Colon (tissue), 2 donors: ENCODE data around the gene MPG.

Experiments used
- FAIRE-seq: peaks from 2 replicates; lab custom pipeline; 2012; peaks lifted over from hg19 to GRCh38; lab: Jason Lieb, UNC
- donor health status: control.
- donor health status: control.

The MPG gene

DNA sequence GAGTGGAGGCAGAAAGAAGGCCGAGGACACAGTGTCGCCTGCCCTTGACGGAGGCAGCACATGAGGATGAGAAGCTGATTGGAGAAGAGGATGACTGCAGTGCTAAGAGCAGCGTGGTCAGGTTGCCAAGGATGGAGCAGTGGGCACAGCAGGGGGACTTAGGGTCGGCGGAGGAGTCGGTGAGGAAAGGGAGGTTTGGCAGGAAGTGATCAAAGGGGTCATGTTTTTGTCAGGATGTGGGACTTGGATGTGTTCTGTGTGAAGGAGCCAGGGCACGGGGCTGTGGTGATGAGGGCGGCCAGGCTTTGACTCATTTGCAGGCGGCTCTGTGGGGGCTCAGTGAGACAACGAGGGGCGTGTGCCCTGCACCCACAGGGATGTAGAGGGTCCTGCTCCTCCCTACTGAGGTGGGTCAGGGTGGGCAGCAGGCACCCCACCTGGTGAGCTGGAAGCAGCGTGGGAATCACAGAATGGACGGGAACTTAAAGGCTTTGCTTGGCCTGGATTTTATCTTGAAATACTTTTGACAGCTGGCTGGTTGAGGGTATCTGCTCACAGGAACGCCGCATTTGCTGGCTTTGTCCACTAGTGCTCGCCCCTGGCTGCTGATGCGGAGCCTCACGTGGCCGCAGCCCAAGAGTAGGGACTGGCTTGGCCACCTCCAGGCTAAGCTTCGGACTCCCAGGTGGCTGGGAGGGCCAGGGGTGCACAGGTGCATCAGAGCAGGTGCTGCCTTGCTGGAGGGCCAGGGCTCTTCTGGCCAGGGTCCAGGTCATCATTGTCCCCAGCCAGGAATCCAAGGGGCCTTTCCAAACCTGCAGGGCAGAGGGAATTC, 6.0 kb downstream of the MPG start:
- no peak for FAIRE-seq

DNA sequence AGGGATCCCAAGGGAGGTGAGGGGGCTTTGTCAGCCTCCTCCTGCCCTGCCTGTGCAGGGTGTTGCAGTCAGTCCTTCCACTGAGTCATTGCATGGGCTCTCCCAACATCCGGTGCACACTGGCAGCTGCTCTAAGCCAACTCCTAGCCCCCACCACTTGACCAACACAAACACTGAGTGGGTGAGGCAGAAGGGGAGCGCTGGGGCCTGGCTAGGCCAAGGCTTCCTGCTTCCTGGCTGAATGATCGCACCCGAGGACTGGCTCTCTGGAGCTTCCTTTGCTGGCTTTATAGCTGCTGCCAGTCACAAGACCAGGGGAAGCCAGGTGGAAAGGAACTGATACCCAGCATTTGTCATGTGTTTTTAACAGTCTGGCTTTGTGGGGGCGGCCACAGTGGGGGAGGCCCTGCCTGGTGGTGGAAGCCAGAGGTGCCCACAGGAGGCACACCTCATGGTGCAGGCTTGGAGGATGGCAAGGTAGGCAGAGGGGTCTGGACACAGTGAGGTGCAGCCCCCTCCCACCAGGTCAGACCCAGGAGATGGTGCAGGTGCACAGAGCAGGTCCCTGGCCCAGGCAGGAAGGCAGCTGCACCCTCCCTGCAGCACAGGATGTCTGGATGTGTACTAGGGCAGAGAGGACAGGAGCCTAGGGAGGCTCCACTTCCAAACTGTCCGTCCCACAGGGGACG, 6.8 kb downstream of the MPG start:
- no peak for FAIRE-seq

DNA sequence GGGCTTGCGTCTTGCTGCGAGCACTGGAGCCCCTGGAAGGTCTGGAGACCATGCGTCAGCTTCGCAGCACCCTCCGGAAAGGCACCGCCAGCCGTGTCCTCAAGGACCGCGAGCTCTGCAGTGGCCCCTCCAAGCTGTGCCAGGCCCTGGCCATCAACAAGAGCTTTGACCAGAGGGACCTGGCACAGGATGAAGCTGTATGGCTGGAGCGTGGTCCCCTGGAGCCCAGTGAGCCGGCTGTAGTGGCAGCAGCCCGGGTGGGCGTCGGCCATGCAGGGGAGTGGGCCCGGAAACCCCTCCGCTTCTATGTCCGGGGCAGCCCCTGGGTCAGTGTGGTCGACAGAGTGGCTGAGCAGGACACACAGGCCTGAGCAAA, 7.4 kb downstream of the MPG start:
- FAIRE-seq, result no peak

DNA sequence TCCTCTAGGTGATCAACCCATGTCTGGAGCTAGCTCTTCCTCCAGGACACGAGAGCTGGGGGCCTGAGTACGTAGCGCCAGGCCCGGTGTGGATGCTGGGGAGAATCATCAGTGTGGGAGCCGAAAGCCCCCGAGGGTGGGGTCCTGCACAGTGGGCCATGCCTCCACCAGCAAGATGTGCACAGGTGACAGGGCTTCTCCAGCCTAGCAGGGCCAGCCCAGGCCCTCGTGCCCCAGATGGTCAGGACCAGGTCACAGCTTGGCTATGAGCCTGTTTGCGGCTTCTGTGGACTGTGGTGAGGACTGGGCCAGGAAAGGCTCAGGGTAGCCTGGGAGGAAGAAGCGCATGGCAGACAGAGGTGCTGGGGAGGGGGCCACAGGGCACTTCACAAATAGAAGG, 7.8 kb downstream of the MPG start:
- FAIRE-seq, result no peak

DNA sequence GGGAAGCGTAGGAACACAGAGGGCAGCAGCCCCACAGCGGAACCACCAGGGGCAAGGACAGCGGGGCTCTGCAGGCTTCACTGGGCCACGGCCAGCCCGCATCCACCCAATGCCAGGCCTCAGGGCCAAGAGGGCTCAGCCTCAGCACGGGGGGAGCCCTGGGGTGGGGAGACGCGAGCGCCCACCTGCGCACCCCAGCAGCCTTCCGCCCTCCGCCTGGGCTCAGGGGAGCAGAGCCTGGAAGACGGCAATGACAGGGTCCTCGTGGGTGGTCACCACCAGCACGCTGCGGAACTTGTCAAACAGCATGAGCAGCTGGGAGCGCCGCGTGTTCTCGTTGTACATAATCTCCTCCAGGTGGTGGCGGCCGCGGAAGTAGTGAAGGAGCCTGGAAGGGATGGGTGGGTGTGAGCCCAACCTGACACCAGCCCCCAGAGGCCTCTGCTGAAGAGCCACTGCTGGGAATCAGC, 8.5 kb downstream of the MPG start:
- FAIRE-seq, result no peak

DNA sequence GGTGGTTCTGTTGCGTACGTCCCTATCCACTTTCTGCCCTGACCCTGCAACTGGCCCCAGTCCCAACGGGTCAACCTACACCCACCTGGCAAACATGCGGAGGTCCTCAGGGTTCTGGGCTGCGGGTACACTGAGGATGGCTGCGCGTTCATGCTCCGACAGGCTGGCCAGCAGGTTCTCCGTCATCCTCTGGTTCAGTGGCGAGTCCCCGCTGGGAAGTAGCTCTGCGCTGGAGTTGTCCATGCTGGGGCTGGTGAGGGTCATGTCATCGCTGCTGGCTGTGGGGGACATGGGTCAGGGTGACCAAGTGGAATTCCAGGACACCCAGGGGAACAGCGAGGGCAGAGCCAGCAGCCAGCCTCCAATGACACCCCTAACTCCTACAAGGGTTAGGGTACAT, 10.6 kb downstream of the MPG start:
- FAIRE-seq, result no peak

DNA sequence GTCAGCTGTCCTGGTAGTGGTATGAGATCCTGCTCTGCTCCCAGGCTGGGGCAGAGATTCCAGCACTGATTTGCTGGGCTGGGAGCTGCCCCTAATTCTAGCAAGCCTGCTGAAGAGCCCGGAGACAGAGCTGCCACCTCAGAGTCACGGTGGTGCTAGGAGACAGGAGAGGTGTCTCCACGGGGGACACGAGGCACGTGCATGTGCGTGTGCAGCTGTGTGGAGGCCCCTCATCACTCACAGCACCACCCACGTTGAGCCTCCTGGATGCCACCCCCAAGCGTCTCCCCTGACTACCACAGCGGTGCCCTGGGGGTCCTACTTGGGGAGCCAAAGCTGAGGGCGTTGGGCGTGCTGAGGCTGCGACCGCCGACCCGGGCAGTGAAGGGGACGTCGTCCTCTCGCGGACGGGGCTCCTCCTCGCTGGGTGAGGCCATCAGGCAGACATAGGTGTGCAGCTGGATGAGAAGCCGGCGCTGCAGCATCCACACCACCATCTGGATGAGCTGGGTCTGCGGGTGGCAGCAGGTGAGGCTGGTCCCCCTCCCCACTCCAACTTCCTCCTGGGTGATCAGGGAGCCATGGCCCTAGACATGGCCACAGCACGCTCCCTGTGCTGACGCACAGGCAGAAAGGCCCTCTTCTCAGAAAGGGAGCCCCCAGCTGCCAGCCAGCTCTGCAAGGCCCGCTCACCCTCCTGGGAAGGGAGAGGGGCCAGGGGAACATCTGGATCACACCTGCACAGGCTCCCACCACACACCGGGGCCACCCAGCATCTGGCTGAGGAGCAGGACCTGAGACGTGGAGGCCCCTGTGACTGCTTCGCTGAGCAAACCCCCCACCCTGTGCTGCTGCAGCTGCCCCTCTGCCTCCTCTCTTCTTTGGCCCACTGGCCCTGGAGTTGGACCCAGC, 11.6 kb downstream of the MPG start:
- FAIRE-seq, result no peak

GRCh38 chr16:91484-91883, 13.5 kb downstream of the MPG start:
- no peak for FAIRE-seq

GRCh38 chr16:92431-93339, 14.7 kb downstream of the MPG start:
- no peak for FAIRE-seq

DNA sequence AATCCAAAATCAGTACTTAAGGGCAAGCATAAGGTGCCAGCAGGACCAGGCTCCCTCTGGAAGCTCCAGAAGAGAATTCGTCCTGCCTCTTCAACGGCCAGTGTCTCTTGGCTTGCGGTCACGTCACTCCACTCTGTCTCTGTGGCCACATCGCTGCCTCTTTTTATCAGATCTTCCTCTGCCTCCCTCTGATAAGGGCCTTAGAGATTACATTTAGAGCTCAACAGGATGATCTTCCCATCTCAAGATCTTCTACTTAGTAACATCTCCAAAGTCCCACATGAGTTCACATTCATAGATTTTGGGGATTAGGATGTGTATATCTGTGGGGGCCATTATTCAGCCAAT, 16.9 kb downstream of the MPG start:
- no peak for FAIRE-seq

- FAIRE-seq, result no peak
These were observed 18.9 kb downstream of the MPG start for GRCh38 chr16:96935-97381.

- FAIRE-seq, result no peak
These were observed 19.8 kb downstream of the MPG start for GRCh38 chr16:97822-98221.

GRCh38 chr16:100989-101388, 23.0 kb downstream of the MPG start:
- no peak for FAIRE-seq

DNA sequence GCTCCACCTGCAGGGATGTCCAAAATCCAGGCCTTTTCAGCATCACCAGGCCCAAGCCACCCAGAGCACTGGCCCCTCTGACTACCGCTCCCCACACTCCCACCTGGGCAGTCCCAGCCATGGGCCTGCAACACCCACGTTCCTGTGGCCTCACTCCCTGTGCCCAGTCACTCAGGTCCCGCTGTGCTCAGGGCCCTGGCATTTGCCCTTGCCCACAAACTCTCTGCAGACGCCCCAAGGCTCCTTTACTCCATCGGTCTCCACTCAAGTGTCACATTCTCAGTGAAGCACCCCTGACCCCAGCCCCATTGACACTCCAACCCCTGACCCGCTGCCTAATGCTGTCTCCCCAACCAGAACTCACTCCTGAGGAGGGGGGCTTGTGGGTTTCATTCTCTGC, 23.6 kb downstream of the MPG start:
- no peak for FAIRE-seq

DNA sequence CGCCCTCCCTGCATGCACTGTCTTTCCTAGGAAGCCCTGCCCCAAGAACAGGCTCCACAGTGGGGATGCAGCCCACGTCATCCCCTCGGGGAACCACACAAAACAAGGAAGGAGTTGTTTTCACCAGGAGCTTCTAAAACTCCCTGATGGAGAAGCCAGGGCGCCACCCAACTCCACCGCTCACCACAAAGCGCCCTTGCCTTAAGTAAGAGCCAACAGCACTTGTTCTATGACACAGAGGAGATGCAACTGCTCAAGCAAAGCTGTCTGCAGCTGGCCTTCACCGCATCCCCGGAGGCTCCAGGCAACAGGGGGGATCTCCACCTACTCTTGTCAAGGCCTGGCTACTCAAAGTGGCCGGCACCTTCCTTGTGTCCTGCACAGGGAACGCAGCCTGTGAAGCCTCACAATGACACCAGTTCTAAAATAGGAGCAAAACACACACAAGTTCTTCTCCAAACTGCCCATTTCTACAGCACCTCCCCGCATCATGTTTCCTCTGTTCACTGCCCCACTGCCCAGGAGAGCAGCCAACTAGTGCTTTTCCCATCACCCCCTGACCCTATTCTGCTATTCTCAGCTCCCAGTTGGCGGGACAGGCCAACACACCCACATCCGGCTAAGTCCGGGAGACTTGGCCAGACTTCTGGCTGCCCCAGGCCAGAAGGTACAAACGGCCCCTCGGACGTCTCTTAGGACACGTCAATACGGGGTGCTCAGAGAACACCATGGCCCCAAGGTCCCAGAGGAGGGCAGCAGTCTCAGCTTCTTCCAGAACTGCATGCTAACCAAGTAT, 24.2 kb downstream of the MPG start:
- no peak for FAIRE-seq

DNA sequence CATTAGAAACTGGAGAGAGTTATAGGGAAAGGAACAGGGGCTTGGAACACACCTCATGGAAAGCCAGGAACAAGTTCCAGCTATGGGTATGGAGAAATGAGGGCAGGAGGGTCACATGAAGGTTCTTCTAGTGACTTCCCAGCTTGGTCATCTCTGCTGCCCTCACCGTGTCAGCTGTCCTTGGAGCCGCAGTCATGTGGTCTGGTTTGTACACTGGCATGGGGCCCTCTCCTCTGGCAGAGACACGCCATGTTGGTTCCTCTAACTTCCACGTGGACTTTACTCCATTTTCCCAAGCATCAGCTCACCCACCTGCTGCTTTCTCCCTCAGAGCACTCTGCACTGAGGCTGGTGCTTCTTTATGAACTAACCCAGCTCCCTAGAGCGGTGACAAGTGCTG, 26.3 kb downstream of the MPG start:
- no peak for FAIRE-seq

GRCh38 chr16:104928-105327, 26.9 kb downstream of the MPG start:
- FAIRE-seq, result no peak

DNA sequence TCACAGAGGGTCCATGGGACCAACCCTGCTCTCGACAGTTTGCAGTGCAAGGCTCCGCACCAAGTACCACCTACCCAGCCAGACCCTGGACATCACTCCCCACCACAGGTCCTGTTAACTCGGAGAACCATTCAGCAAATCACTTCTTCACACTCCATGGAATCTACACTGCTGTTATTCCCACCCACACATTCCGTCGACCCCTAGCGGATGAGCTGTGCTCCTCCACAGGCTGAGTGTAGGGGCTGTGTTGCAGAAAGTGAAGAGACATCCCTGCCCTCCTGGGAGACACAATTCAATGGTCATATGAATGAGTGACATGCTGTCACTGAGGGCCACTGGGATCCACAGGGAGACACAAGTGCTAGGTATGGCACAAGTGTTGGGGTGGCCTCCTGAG, 27.5 kb downstream of the MPG start:
- FAIRE-seq, result no peak

DNA sequence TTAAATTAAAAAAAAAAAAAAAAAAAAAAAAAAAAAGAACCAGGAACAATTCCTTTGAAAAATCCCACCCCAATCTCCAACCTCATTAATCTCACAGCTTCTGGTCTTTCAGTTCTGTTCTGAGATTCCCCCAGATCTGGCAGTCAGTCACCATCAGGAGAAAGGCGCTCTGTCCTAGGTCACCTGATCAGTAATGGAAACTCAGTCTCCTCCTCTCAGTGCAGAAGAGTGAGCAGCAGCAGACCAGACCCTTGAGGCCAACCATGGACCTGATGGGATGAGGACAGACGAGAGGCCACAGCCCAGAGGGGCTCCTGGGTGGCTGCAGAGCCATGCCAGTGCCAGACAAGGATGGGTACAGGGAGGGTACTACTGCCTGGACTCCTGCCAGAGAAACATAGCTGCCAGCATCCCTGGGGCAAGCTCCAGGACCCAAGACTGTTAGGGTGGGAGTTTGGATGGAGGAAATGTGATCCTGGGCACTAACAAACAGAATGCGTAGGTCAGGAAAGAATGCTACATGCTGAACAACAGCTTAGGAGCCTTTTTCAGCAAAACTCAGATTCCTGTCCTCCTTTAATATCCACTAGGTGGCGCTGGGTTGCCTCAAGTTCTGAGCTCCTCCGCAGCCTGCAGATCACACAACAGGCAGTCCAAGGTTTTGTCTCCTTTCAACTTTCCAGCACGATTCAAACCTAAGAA, 28.7 kb downstream of the MPG start:
- no peak for FAIRE-seq

DNA sequence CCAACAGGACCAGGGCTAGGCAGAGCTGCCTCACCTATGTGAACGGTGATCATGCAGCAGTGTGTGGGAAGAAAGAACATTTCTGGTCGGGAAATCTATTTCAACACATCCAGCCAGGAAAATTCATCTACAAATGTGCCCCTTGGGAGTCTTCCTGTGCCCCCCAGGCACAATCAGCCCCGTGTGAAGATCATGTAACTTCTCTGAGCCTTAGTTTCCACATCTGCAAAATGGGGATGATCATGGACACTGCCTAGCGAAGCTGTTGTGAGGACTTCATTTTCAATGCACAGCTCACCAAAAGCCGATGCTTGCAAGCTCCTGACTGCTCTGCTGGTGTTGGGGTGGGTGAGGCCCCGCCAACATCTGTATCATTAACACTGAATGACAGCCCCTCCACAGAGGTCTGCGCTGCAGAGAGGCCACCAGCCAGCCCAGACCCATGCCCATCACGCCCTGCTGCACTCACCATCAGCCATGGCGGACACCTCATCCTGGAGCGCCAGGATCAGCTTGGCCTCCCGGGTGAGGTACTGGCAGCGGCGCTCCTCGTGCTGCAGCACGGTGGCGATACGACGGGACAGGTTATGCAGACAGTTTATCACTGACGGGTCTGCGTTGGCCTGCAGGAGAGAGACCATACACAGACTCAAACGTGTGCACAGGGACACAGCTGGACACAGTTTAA, 34.3 kb downstream of the MPG start:
- no peak for FAIRE-seq
